ENCODE results near the gene ATP2B2.

Gene ATP2B2

GRCh38 chr3:10505050-10505790 lies at the start of gene ATP2B2:
Gene ATP2B2, minus strand, starts transcription at chr3:10505586. Its CDS starts 56,043 bp downstream, at chr3:10449543.
- no peaks in the 10 kb centered on the region for H3K36me3 ChIP-seq (ENCODE audit: insufficient read depth, insufficient read length, low read length)
- H3K9me3 ChIP-seq (ENCODE audit: insufficient read depth, low read length), result no peaks in the 10 kb centered on the region
- no peak for TF ChIP-seq ZNF274 (IDR thresholded peaks at IDR 0.05; ENCODE audit: low read depth, low read length)
- TF ChIP-seq YY1 (IDR thresholded peaks at IDR 0.05; ENCODE audit: insufficient read depth, insufficient read length), result no peak
- TF ChIP-seq SUZ12 (IDR thresholded peaks at IDR 0.05; ENCODE audit: extremely low read depth, insufficient read depth, insufficient read length), result no peak
- peaks cover 22% of the 10 kb centered on the region for H3K4me1 ChIP-seq (ENCODE audit: insufficient read depth, insufficient read length)
- peak within 1 kb of the TSS; percentile 72 for H3K9ac ChIP-seq (ENCODE audit: insufficient read length, low read depth)
- peaks cover 20% of the 10 kb centered on the region for H3K27me3 ChIP-seq (ENCODE audit: insufficient read depth, insufficient read length)
- peak within 1 kb of the TSS; percentile 35 for H3K4me3 ChIP-seq (ENCODE audit: insufficient read length, low read depth)
- peak; percentile 13 for DNase-seq (ENCODE audit: low read depth, low spot score)

- H3K9me3 ChIP-seq (ENCODE audit: insufficient read depth, low read length), result no peaks in the 10 kb centered on the region
- no peaks in the 10 kb centered on the region for H3K36me3 ChIP-seq (ENCODE audit: insufficient read depth, insufficient read length, low read length)
- H3K27me3 ChIP-seq (ENCODE audit: insufficient read depth, insufficient read length), result no peaks in the 10 kb centered on the region
- no peak overlapping the region for H3K9ac ChIP-seq (ENCODE audit: insufficient read length, low read depth)
- TF ChIP-seq ZNF274 (IDR thresholded peaks at IDR 0.05; ENCODE audit: low read depth, low read length), result no peak
- no peak for TF ChIP-seq SUZ12 (IDR thresholded peaks at IDR 0.05; ENCODE audit: extremely low read depth, insufficient read depth, insufficient read length)
- no peak for DNase-seq (ENCODE audit: low read depth, low spot score)
- no peak overlapping the region for H3K4me3 ChIP-seq (ENCODE audit: insufficient read length, low read depth)
- peaks cover 7% of the 10 kb centered on the region for H3K4me1 ChIP-seq (ENCODE audit: insufficient read depth, insufficient read length)
Observed at GRCh38 chr3:10554746-10555145, 49.4 kb upstream of the ATP2B2 start.

GRCh38 chr3:10554236-10554611 lies 48.8 kb upstream of the ATP2B2 start:
- H3K4me1 ChIP-seq (ENCODE audit: insufficient read depth, insufficient read length), result peaks cover 7% of the 10 kb centered on the region
- no peak for TF ChIP-seq SUZ12 (IDR thresholded peaks at IDR 0.05; ENCODE audit: extremely low read depth, insufficient read depth, insufficient read length)
- no peak for TF ChIP-seq YY1 (IDR thresholded peaks at IDR 0.05; ENCODE audit: insufficient read depth, insufficient read length)
- no peak for TF ChIP-seq ZNF274 (IDR thresholded peaks at IDR 0.05; ENCODE audit: low read depth, low read length)
- peak overlapping the region; percentile 12 for H3K9ac ChIP-seq (ENCODE audit: insufficient read length, low read depth)
- H3K4me3 ChIP-seq (ENCODE audit: insufficient read length, low read depth), result no peak overlapping the region
- no peaks in the 10 kb centered on the region for H3K36me3 ChIP-seq (ENCODE audit: insufficient read depth, insufficient read length, low read length)
- H3K9me3 ChIP-seq (ENCODE audit: insufficient read depth, low read length), result no peaks in the 10 kb centered on the region
- no peaks in the 10 kb centered on the region for H3K27me3 ChIP-seq (ENCODE audit: insufficient read depth, insufficient read length)
- no peak for DNase-seq (ENCODE audit: low read depth, low spot score)

GRCh38 chr3:10553591-10554235 lies 48.3 kb upstream of the ATP2B2 start:
- TF ChIP-seq ZNF274 (IDR thresholded peaks at IDR 0.05; ENCODE audit: low read depth, low read length) (no peak), SUZ12 (IDR thresholded peaks at IDR 0.05; ENCODE audit: extremely low read depth, insufficient read depth, insufficient read length) (no peak)
- Histone ChIP-seq H3K27me3 (ENCODE audit: insufficient read depth, insufficient read length) (no peaks in the 10 kb centered on the region), H3K4me1 (ENCODE audit: insufficient read depth, insufficient read length) (peaks cover 7% of the 10 kb centered on the region), H3K36me3 (ENCODE audit: insufficient read depth, insufficient read length, low read length) (no peaks in the 10 kb centered on the region), H3K9ac (ENCODE audit: insufficient read length, low read depth) (peak overlapping the region; percentile 12), H3K9me3 (ENCODE audit: insufficient read depth, low read length) (no peaks in the 10 kb centered on the region), H3K4me3 (ENCODE audit: insufficient read length, low read depth) (no peak overlapping the region)
- DNase-seq (ENCODE audit: low read depth, low spot score), result peak; percentile 85

GRCh38 chr3:10552631-10552943 lies 47.2 kb upstream of the ATP2B2 start:
- no peak for TF ChIP-seq SUZ12 (IDR thresholded peaks at IDR 0.05; ENCODE audit: extremely low read depth, insufficient read depth, insufficient read length)
- no peak for TF ChIP-seq YY1 (IDR thresholded peaks at IDR 0.05; ENCODE audit: insufficient read depth, insufficient read length)
- TF ChIP-seq ZNF274 (IDR thresholded peaks at IDR 0.05; ENCODE audit: low read depth, low read length), result no peak
- H3K36me3 ChIP-seq (ENCODE audit: insufficient read depth, insufficient read length, low read length), result no peaks in the 10 kb centered on the region
- H3K9ac ChIP-seq (ENCODE audit: insufficient read length, low read depth), result no peak overlapping the region
- no peak overlapping the region for H3K4me3 ChIP-seq (ENCODE audit: insufficient read length, low read depth)
- H3K9me3 ChIP-seq (ENCODE audit: insufficient read depth, low read length), result no peaks in the 10 kb centered on the region
- H3K4me1 ChIP-seq (ENCODE audit: insufficient read depth, insufficient read length), result peaks cover 7% of the 10 kb centered on the region
- no peaks in the 10 kb centered on the region for H3K27me3 ChIP-seq (ENCODE audit: insufficient read depth, insufficient read length)
- DNase-seq (ENCODE audit: low read depth, low spot score), result no peak

- DNase-seq (ENCODE audit: low read depth, low spot score), result no peak
- H3K4me1 ChIP-seq (ENCODE audit: insufficient read depth, insufficient read length), result peaks cover 7% of the 10 kb centered on the region
- no peak for TF ChIP-seq ZNF274 (IDR thresholded peaks at IDR 0.05; ENCODE audit: low read depth, low read length)
- no peak for TF ChIP-seq YY1 (IDR thresholded peaks at IDR 0.05; ENCODE audit: insufficient read depth, insufficient read length)
- no peak for TF ChIP-seq SUZ12 (IDR thresholded peaks at IDR 0.05; ENCODE audit: extremely low read depth, insufficient read depth, insufficient read length)
Observed at GRCh38 chr3:10551821-10552630, 46.6 kb upstream of the ATP2B2 start.

GRCh38 chr3:10551139-10551538 lies 45.8 kb upstream of the ATP2B2 start:
- TF ChIP-seq SUZ12 (IDR thresholded peaks at IDR 0.05; ENCODE audit: extremely low read depth, insufficient read depth, insufficient read length), result no peak
- TF ChIP-seq ZNF274 (IDR thresholded peaks at IDR 0.05; ENCODE audit: low read depth, low read length), result no peak
- TF ChIP-seq YY1 (IDR thresholded peaks at IDR 0.05; ENCODE audit: insufficient read depth, insufficient read length), result no peak
- Histone ChIP-seq H3K4me3 (ENCODE audit: insufficient read length, low read depth) (no peak overlapping the region), H3K9me3 (ENCODE audit: insufficient read depth, low read length) (no peaks in the 10 kb centered on the region), H3K4me1 (ENCODE audit: insufficient read depth, insufficient read length) (peaks cover 7% of the 10 kb centered on the region), H3K27me3 (ENCODE audit: insufficient read depth, insufficient read length) (no peaks in the 10 kb centered on the region), H3K36me3 (ENCODE audit: insufficient read depth, insufficient read length, low read length) (no peaks in the 10 kb centered on the region), H3K9ac (ENCODE audit: insufficient read length, low read depth) (no peak overlapping the region)
- DNase-seq (ENCODE audit: low read depth, low spot score), result no peak

More at GRCh38 chr3:10551821-10552630, 46.6 kb upstream of the ATP2B2 start:
- H3K4me3 ChIP-seq (ENCODE audit: insufficient read length, low read depth), result no peak overlapping the region
- H3K9me3 ChIP-seq (ENCODE audit: insufficient read depth, low read length), result no peaks in the 10 kb centered on the region
- H3K36me3 ChIP-seq (ENCODE audit: insufficient read depth, insufficient read length, low read length), result no peaks in the 10 kb centered on the region
- H3K27me3 ChIP-seq (ENCODE audit: insufficient read depth, insufficient read length), result no peaks in the 10 kb centered on the region
- H3K9ac ChIP-seq (ENCODE audit: insufficient read length, low read depth), result no peak overlapping the region
